Central memory CD4-positive, alpha-beta T cell (primary cell): ENCODE data around the gene TTL.
A peak's percentile ranks its signal among the peaks of the same experiment; 100 is the strongest.
"Not testable (repeated sequence)": the region's sequence is repeated elsewhere in the genome, so short reads cannot be mapped to it uniquely, and the experiment has no call there.

Source experiments
- DNase-seq: peaks from one replicate; pipeline ENCODE4 v3.0.0; 2022

TTL gene

GRCh38 chr2:112476434-112476833 is 5.5 kb upstream of the TTL start:
- DNase-seq: no peak

- peak; percentile 20 for DNase-seq
These were observed 1.4 kb upstream of the TTL start for GRCh38 chr2:112480530-112481049.

- peak; percentile 78 for DNase-seq
These were observed 867 bp upstream of the TTL start for GRCh38 chr2:112481050-112481527.

GRCh38 chr2:112482309-112483041 is 519 bp downstream of the TTL start:
- DNase-seq: no peak

GRCh38 chr2:112483042-112483473 is 1.1 kb downstream of the TTL start:
- DNase-seq: no peak

- no peak for DNase-seq
These were observed 1.9 kb downstream of the TTL start for GRCh38 chr2:112483831-112484230.

GRCh38 chr2:112485849-112486248 is 3.9 kb downstream of the TTL start:
- DNase-seq: no peak

- no peak for DNase-seq
These were observed 4.9 kb downstream of the TTL start for GRCh38 chr2:112486895-112487294.

GRCh38 chr2:112487444-112487961 is 5.5 kb downstream of the TTL start:
- DNase-seq: no peak

- DNase-seq: no peak
These were observed 6.2 kb downstream of the TTL start for GRCh38 chr2:112488201-112488600.

- no peak for DNase-seq
These were observed 10.0 kb downstream of the TTL start for GRCh38 chr2:112491946-112492345.

GRCh38 chr2:112493048-112493447 is 11.1 kb downstream of the TTL start:
- no peak for DNase-seq

GRCh38 chr2:112493858-112494648 is 12.1 kb downstream of the TTL start:
- no peak for DNase-seq

GRCh38 chr2:112494828-112495227 is 12.9 kb downstream of the TTL start:
- DNase-seq: no peak

GRCh38 chr2:112495878-112496277 is 13.9 kb downstream of the TTL start:
- DNase-seq: not testable (repeated sequence)

GRCh38 chr2:112500850-112501484 is 19.0 kb downstream of the TTL start:
- peak; percentile 45 for DNase-seq

GRCh38 chr2:112509239-112509998 is 27.5 kb downstream of the TTL start:
- DNase-seq: not testable (repeated sequence)

GRCh38 chr2:112516801-112517200 is 34.8 kb downstream of the TTL start:
- no peak for DNase-seq

- no peak for DNase-seq
These were observed 36.9 kb downstream of the TTL start for GRCh38 chr2:112518807-112519206.

- DNase-seq: no peak
These were observed 37.5 kb downstream of the TTL start for GRCh38 chr2:112519506-112519905.

- DNase-seq: no peak
These were observed 38.4 kb downstream of the TTL start for GRCh38 chr2:112520234-112520783.

GRCh38 chr2:112523291-112523777 is 41.4 kb downstream of the TTL start:
- DNase-seq: no peak
